ENCODE results near the gene KCNG4.

The KCNG4 gene

GRCh38 chr16:84239909-84240308 lies at the start of gene KCNG4:
Gene KCNG4, minus strand, starts transcription at chr16:84240012. Its CDS starts 2,527 bp downstream, at chr16:84237485.
- TF ChIP-seq, protein P1, sequence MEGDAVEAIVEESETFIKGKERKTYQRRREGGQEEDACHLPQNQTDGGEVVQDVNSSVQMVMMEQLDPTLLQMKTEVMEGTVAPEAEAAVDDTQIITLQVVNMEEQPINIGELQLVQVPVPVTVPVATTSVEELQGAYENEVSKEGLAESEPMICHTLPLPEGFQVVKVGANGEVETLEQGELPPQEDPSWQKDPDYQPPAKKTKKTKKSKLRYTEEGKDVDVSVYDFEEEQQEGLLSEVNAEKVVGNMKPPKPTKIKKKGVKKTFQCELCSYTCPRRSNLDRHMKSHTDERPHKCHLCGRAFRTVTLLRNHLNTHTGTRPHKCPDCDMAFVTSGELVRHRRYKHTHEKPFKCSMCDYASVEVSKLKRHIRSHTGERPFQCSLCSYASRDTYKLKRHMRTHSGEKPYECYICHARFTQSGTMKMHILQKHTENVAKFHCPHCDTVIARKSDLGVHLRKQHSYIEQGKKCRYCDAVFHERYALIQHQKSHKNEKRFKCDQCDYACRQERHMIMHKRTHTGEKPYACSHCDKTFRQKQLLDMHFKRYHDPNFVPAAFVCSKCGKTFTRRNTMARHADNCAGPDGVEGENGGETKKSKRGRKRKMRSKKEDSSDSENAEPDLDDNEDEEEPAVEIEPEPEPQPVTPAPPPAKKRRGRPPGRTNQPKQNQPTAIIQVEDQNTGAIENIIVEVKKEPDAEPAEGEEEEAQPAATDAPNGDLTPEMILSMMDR (IDR thresholded peaks at IDR 0.05) = no peak

DNA sequence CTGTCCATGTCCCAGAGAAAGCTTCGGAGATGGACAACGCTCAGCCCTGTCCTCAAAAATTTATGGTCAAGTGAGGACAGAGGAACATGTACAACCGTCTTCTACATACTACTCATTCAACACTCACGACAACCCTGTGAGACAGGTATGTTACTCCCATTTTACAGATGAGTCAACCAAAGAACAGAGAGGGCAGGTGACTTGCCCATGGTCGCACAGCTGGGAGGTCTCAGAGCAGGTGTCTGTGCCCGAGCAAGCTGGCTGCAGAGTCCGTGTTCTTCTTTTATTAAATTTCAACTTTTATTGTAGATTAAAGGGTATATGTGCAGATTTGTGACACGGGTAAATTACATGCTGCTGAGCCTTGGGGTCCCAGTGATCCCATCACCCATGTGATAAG lies 49.1 kb upstream of the KCNG4 start:
- TF ChIP-seq, protein P1 (IDR thresholded peaks at IDR 0.05) = no peak

DNA sequence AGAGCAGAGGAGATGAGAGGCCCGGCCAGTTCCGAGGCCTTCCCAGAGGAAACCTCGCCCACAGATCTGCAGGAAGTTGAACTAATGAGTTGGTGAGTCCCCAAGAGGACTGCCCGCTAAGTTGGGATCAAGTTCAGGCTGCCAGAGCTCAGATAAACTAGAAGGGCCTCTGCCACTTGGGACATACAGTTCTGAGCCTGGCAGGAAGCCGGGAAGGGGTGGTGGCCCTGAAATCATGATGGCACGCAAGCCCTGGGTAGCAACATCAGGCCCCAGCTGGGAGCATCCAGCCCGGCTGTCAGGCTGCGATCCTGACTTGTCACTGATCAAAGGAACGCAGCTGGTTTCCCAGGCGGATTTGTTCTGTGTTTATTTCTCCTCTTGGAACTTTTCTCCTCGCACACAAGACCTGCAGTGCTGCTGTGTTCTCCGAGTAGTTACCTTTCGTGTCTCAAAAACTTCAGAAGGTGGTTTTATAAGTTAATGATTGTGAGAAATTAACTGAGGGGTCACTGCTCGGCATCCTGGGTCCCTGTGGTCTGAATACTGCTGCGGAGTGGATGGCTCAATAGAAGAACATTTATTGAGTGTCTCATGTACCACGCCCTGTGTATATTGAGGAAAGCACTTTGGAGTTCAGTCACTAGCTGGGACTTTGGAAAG lies 46.9 kb upstream of the KCNG4 start:
- TF ChIP-seq, protein P1 (IDR thresholded peaks at IDR 0.05) = no peak

DNA sequence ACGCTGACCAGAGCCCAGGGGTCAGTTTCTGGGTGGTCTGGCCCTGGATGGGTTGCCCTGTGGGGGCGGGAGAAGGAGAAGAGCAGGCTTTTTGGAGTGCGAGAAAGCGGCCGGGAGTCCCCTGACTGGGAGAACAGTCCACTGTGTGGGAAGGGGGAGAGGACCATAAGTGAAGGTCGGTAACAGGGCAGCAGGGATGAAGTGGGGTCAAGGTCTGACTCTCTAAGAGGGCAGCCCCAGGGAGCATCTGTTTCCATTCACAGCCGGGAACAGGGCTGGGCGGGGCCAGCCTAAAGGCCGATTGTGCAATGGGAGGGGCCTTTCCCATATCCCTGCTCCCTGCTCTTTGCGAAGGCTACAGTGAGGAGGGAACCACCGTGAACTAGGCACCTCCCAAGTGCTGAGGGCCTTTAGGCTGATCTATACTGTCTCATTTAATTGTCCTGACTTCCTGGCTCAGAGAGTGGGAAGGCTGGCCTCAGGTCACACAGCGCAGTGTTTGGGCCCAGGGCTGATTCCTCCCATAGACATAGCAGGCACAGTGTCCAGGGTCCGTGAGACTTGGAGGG lies 44.4 kb upstream of the KCNG4 start:
- TF ChIP-seq, protein P1 (IDR thresholded peaks at IDR 0.05) = no peak

DNA sequence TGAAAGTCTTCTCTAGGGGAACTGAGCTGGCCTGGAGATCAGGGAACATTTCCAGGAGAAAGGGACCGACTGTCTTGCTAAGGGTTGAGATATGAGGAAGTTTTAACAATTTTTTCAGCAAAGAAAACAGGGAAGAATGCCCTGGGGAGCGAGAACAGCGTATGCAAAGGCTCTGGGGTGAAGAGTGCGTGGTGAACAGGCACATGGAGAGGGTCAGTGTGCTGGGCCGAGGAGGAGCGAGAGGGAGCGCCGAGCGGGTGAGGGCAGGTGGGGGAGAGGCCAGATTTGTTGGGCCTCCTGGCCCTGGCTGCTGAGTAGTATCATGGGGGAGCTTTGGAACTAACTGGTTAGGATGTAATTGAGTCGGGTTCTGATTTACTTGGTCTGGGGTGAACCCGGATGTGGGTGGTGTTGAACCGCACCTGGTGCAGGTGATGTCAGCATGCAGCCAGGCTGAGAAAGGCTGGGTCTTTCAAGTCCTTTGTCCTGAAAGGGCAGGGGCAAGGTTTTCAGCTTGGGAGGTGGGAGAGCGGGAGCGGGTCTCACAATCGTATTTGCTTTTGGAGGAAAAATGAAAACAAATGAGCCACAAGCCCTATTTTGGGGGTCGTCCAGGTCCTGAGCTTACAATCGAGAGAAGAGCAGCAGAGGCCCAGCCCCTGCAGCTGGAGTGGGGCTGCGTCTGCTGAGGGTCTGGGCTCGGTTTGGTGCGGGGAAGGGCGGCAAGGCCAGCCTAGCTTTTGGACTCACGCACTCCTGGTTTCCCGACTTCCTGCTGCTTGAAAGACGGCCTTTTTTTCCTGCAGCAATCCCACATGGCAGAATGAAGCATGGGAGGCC lies 43.7 kb upstream of the KCNG4 start:
- TF ChIP-seq, protein P1 (IDR thresholded peaks at IDR 0.05) = no peak

GRCh38 chr16:84282533-84282932 lies 42.7 kb upstream of the KCNG4 start:
- TF ChIP-seq, protein P1 (IDR thresholded peaks at IDR 0.05) = no peak

DNA sequence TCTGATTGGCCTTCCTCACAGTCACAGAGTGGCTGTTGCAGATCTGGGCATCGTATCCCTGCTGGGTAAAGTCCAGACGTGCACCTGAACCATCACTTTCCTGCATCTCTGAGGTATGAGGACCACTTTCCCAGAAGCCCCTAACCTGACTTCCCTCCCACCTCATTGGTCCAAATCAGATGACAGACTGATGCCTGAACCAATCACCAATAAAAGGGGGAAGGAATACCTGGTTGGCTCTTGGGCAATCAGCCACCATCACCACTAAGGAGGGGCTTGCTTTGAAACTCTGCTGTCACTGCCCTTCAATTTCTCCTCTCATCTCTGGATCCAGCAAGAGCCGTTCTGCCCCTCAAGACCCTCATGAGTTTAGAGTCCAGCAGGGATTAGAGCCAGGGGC lies 41.3 kb upstream of the KCNG4 start:
- TF ChIP-seq, protein P1 (IDR thresholded peaks at IDR 0.05) = no peak

Data from LNCAP (cell line).